Peyer's patch (tissue), 4 donors: ENCODE data around the gene CNN2. TPM values are rescaled to one million over a fixed set of nuclear protein-coding genes. Genes with fewer than 3 reads are reported as not detected.

Source experiments
- DNase-seq, 3 donors: peaks; one replicate each; pipeline ENCODE4 v3.0.0-alpha.2; 2017 to 2019
- H3K27ac ChIP-seq, 4 donors: fragments of 200-600 bp; sonication (generic); one replicate each; pipeline ENCODE4 v1.5.1; 2016 to 2019
- H3K27me3 ChIP-seq, 2 donors: fragments of 200-600 bp; sonication (generic); one replicate each; pipeline ENCODE4 v1.5.1; 2019
- H3K36me3 ChIP-seq, 3 donors: fragments of 200-600 bp; sonication (generic); one replicate each; pipeline ENCODE4 v1.5.1; 2016 to 2019
- H3K4me1 ChIP-seq, 4 donors: fragments of 200-600 bp; sonication (generic); one replicate each; pipeline ENCODE4 v1.5.1; 2016 to 2019
- H3K4me3 ChIP-seq, 4 donors: fragments of 200-600 bp; sonication (generic); 1 replicate in 3 of 4; 2 replicates in 1 of 4; pipeline ENCODE4 v1.5.1; 2016 to 2019; ENCODE audit warnings: mild to moderate bottlenecking in 1 of 4
- H3K9me3 ChIP-seq, 4 donors: fragments of 200-600 bp; sonication (generic); one replicate each; pipeline ENCODE4 v1.5.1; 2016 to 2019; ENCODE audit warnings: mild to moderate bottlenecking in 1 of 4
- POLR2A ChIP-seq, 2 donors: fragments of 450-650 bp; IDR thresholded peaks; one replicate each; pipeline ENCODE4 v1.5.1; 2017; ENCODE audit warnings: antibody characterized with exemption in 2 of 2, mild to moderate bottlenecking in 2 of 2, moderate library complexity in 2 of 2
- total RNA-seq, 4 donors: library from RNA; depleted of rRNA; stranded (reverse); fragments of >200 nt; gene quantifications; one replicate each; pipeline ENCODE4 v1.1.0, GENCODE V29; 2016
- TF ChIP-seq, protein P1 (sequence below), 6 experiments: fragments of 450-650 bp in 4 of 6; fragments of 200-600 bp in 2 of 6; sonication (generic) in 1 of 6; IDR thresholded peaks; one replicate each; pipeline ENCODE4 v1.5.1; 2017 to 2019; ENCODE audit warnings: antibody characterized with exemption in 6 of 6, mild to moderate bottlenecking in 3 of 6, moderate library complexity in 1 of 6

CNN2 gene
- total RNA-seq, 4 donors from 2014 or later, result 20.6 to 47.0 (median 22.6) TPM

DNA sequence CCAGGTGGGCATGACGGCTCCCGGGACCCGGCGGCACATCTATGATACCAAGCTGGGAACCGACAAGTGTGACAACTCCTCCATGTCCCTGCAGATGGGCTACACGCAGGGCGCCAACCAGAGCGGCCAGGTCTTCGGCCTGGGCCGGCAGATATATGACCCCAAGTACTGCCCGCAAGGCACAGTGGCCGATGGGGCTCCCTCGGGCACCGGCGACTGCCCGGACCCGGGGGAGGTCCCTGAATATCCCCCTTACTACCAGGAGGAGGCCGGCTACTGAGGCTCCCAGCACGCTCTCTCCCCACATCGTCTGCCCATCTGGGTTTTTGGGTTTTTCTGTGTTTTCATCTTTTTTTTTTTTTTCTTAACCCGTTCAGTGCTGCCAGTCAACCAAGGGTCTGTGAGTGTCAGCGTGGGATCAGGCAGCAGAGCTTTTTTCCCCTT, 11.2 kb downstream of the CNN2 start:
- H3K9me3 ChIP-seq, result no peaks in the 10 kb centered on the region
- no peak for DNase-seq
- peaks cover 0 to 16% (median 0%) of the 10 kb centered on the region in 3 donors for H3K36me3 ChIP-seq
- peak overlapping the region in 1 of 4 donors; percentile 15 for H3K4me3 ChIP-seq
- H3K4me1 ChIP-seq, result peaks cover 3 to 42% (median 21%) of the 10 kb centered on the region in 4 donors
- H3K27ac ChIP-seq, result peak overlapping the region; percentile 14 to 88 (median 70)
- no peaks in the 10 kb centered on the region for H3K27me3 ChIP-seq
- TF ChIP-seq, protein P1, sequence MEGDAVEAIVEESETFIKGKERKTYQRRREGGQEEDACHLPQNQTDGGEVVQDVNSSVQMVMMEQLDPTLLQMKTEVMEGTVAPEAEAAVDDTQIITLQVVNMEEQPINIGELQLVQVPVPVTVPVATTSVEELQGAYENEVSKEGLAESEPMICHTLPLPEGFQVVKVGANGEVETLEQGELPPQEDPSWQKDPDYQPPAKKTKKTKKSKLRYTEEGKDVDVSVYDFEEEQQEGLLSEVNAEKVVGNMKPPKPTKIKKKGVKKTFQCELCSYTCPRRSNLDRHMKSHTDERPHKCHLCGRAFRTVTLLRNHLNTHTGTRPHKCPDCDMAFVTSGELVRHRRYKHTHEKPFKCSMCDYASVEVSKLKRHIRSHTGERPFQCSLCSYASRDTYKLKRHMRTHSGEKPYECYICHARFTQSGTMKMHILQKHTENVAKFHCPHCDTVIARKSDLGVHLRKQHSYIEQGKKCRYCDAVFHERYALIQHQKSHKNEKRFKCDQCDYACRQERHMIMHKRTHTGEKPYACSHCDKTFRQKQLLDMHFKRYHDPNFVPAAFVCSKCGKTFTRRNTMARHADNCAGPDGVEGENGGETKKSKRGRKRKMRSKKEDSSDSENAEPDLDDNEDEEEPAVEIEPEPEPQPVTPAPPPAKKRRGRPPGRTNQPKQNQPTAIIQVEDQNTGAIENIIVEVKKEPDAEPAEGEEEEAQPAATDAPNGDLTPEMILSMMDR (IDR thresholded peaks at IDR 0.05), result no peak
- no peak for TF ChIP-seq POLR2A (IDR thresholded peaks at IDR 0.05)

DNA sequence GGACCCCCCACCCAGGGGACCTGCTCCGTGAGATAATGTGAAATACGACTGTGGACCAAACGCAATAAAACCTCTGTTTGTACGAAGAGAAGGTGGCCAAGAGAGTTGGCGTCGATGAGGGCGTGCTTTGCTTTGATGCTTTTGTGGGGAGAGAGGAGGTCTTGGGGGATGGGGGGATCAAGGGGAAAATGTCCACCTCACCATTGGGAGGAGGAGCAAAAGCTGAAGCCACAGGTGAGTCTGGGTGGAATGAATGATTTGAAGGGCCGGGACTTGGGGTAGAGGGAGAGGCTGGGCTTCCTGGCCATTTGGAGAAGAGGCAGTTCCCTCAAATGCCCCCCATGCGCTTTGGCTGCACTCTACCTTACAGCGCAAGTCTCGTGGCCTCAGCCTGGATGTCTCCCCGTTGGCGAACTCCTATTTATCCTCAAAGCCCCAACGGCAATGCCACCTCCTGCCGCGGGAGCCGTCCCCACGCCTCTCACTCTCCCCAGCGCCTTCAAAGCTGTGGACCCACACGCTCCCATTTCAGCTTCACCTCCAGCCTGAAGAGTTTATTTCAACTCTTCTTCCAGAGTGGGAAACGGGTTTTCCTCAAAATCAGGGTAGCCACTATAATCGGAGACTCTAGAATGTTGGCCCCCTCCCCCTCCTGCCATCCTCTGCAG, 12.7 kb downstream of the CNN2 start:
- H3K36me3 ChIP-seq, result peaks cover 0 to 9% (median 0%) of the 10 kb centered on the region in 3 donors
- H3K9me3 ChIP-seq, result no peaks in the 10 kb centered on the region
- H3K4me3 ChIP-seq, result peak overlapping the region in 2 of 4 donors; percentile 58 to 62
- no peaks in the 10 kb centered on the region for H3K27me3 ChIP-seq
- DNase-seq, result no peak
- TF ChIP-seq POLR2A (IDR thresholded peaks at IDR 0.05), result no peak
- TF ChIP-seq, protein P1 (IDR thresholded peaks at IDR 0.05), result no peak
- H3K4me1 ChIP-seq, result peaks cover 3 to 46% (median 21%) of the 10 kb centered on the region in 4 donors
- peak overlapping the region; percentile 14 to 88 (median 64) for H3K27ac ChIP-seq

DNA sequence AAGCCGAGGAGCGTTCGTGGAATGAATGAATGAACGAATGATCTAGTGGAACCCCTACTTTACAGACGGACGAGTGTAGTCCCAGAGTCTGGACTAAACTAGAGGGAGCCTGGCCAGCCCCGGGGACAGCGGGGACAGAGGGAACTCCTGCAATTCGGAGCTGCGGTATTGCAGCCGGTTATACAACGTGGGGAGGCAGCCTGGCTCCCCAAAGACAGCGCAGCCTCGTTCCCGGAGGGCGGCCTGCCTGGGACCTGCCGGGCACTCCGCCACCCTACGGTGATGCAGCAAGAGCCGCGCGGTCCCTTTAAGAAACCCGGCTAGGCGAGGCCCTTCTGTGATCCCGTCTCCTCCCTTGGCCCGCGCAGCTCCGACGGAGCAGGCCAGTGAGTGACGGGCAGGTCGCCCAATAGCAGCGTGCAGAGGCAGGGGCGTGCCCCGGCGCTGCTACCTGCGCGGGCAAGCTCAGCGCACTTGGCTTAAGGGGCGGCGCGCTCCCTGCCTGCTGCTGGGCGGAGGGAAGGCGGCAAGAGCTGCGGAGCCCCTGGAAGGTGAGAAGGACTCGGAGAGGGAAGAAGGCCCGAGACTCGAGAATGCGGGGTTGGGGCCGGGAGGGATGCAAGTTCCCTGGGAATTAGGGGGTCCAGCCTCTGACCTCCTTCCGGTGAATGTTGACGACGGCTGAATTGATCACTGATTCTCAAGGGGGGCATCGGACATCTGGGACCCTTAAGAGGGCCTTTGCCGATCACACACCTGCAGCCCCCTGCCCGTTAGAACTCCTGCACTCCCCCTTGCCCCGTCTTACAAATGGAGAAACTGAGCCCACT, 13.5 kb downstream of the CNN2 start, which contains the start of gene ABCA7:
ABCA7 (plus strand) TSS at position 462 of the 830 bp plus-strand sequence. CDS start 1,255 bp downstream, outside the sequence.
- Histone ChIP-seq H3K9me3 (no peaks in the 10 kb centered on the region), H3K4me1 (peaks cover 3 to 46% (median 21%) of the 10 kb centered on the region in 4 donors), H3K27me3 (no peaks in the 10 kb centered on the region), H3K4me3 (peak within 1 kb of the TSS; percentile 47 to 67 (median 60)), H3K27ac (peak within 1 kb of the TSS; percentile 42 to 88 (median 64)), H3K36me3 (peaks cover 0 to 9% (median 0%) of the 10 kb centered on the region in 3 donors)
- DNase-seq, result peak; percentile 97 to 100 (median 100)
- TF ChIP-seq POLR2A (IDR thresholded peaks at IDR 0.05), result peak; percentile 53 to 82
- TF ChIP-seq, protein P1 (IDR thresholded peaks at IDR 0.05), result peak in 1 of 6 experiments; percentile 21

DNA sequence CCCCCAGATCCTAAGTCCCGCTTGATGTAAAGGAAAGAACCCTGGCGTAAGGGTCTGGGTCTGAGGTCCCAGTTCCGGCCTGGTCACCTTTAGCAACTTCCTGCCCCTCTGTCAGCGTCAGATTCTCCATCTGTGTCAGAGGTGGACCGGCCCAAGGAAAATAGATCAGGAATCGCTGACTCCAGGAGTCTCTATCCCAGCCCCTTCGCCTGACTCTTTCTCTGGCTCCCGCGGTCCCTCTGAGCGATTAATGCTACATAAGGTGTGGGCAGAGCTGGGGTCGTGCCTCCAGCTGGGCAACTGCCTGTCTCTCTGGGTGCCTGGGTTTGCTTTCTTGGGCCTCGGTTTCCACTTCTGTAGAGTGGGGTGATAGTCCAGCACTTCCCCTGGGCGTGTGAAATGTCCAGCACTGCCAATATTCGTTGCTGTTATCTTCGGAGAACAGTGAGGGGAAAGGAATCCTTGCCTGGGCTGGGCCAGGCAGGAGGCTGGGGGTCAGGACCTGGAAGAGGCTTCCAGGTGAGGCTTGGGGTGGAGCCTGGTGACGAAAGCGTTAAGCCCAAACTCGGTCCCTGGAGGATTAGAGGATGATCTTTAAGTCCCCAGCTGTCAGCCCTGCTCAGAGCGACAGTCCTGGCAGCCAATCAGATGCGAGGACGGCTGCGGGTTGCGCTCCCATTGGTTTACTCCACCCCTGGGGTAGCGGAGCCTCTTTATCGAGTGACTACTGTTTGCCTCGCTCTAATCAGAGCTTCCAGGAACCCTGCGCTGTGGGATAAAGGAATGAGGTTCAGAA, 14.3 kb downstream of the CNN2 start:
- Histone ChIP-seq H3K36me3 (peaks cover 0 to 9% (median 0%) of the 10 kb centered on the region in 3 donors), H3K27ac (peak overlapping the region; percentile 42 to 88 (median 63)), H3K9me3 (no peaks in the 10 kb centered on the region), H3K27me3 (no peaks in the 10 kb centered on the region), H3K4me1 (peaks cover 3 to 46% (median 21%) of the 10 kb centered on the region in 4 donors), H3K4me3 (peak overlapping the region; percentile 47 to 67 (median 60))
- TF ChIP-seq, protein P1 (IDR thresholded peaks at IDR 0.05), result no peak
- TF ChIP-seq POLR2A (IDR thresholded peaks at IDR 0.05), result no peak
- DNase-seq, result peak; percentile 91 to 97 (median 94)
